K562 (cell line): ENCODE data around the gene PNCK. TPM values are rescaled to one million over a fixed set of nuclear protein-coding genes. Genes with fewer than 3 reads are reported as not detected.

Source experiments
- BCL6 ChIP-seq: fragments of 250-450 bp; sonication (Bioruptor Pico); IDR thresholded peaks from 2 replicates; pipeline ENCODE4 v1.4.0; 2020
- polyA plus RNA-seq, 8 experiments: library from polyadenylated mRNA; depleted of rRNA in 4 of 8; stranded (reverse) in 5 of 8; unstranded in 3 of 8; fragments of >200 nt; fragmentation: Nextera tagmentation in 2 of 8; fragmentation: Illumina TruSeq in 1 of 8; extraction: Ambion mirVana in 2 of 8; extraction: Trizol in 1 of 8; gene quantifications; 2 replicates each; pipeline versions ENCODE4 v1.2.1 to v1.2.3, GENCODE V29; 2011 to 2014; ENCODE audit warnings: inconsistent platforms in 1 of 8, missing spikeins in 1 of 8
- total RNA-seq, 7 experiments: library from RNA; depleted of rRNA in 6 of 7; stranded (reverse); fragments of >200 nt in 6 of 7; fragmentation: Illumina TruSeq in 2 of 7; extraction: Trizol in 2 of 7; gene quantifications; 2 replicates each; pipeline versions ENCODE4 v1.2.1 to v1.2.3, GENCODE V29; 2011 to 2021; ENCODE audit warnings: low replicate concordance in 1 of 7
- TF ChIP-seq, protein P1 (sequence below): sonication (generic); formaldehyde crosslinking; IDR thresholded peaks from 2 replicates; pipeline ENCODE4 v1.8.1; 2023; ENCODE audit warnings: mild to moderate bottlenecking, missing genetic modification reagents
- TF ChIP-seq, protein P2 (sequence below): IDR thresholded peaks from 2 replicates; pipeline ENCODE4 v1.6.1; 2011; ENCODE audit warnings: borderline replicate concordance, low read depth, mild to moderate bottlenecking, moderate library complexity, low read length; ENCODE audit not compliant: insufficient read depth, poor library complexity, severe bottlenecking
- TF ChIP-seq, protein P3 (sequence below): fragments of 450-650 bp; IDR thresholded peaks from 2 replicates; pipeline ENCODE4 v1.6.1; 2016; ENCODE audit warnings: mild to moderate bottlenecking, moderate library complexity

Gene PNCK
- total and polyA plus RNA-seq, 9 of the 15 experiments (the other 6 are each of a cell fraction or from before 2014, with no cell fraction given) = 0.13 to 7.5 (median 1.2) TPM; not detected in 1

DNA sequence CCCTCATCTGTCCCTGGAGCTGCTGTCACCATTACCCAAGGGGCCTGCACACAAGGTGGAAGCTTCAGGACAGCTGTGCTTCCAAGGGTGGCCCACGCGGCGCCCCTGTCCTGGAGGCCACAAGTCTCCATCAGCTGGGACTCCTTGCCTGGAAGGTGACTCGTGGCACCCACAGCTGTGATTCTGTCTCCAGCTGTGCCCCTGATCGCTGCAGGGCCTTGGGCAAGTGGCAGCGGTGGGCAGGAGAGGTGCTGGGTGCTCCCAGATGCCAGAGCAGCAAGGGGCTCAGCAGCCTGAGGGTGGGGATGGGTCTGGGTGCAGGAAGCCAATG lies 35.6 kb downstream of the PNCK start (continued):
- TF ChIP-seq, protein P1, sequence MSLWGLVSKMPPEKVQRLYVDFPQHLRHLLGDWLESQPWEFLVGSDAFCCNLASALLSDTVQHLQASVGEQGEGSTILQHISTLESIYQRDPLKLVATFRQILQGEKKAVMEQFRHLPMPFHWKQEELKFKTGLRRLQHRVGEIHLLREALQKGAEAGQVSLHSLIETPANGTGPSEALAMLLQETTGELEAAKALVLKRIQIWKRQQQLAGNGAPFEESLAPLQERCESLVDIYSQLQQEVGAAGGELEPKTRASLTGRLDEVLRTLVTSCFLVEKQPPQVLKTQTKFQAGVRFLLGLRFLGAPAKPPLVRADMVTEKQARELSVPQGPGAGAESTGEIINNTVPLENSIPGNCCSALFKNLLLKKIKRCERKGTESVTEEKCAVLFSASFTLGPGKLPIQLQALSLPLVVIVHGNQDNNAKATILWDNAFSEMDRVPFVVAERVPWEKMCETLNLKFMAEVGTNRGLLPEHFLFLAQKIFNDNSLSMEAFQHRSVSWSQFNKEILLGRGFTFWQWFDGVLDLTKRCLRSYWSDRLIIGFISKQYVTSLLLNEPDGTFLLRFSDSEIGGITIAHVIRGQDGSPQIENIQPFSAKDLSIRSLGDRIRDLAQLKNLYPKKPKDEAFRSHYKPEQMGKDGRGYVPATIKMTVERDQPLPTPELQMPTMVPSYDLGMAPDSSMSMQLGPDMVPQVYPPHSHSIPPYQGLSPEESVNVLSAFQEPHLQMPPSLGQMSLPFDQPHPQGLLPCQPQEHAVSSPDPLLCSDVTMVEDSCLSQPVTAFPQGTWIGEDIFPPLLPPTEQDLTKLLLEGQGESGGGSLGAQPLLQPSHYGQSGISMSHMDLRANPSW (CRISPR knock-in tag) = no peak
- TF ChIP-seq, protein P2, sequence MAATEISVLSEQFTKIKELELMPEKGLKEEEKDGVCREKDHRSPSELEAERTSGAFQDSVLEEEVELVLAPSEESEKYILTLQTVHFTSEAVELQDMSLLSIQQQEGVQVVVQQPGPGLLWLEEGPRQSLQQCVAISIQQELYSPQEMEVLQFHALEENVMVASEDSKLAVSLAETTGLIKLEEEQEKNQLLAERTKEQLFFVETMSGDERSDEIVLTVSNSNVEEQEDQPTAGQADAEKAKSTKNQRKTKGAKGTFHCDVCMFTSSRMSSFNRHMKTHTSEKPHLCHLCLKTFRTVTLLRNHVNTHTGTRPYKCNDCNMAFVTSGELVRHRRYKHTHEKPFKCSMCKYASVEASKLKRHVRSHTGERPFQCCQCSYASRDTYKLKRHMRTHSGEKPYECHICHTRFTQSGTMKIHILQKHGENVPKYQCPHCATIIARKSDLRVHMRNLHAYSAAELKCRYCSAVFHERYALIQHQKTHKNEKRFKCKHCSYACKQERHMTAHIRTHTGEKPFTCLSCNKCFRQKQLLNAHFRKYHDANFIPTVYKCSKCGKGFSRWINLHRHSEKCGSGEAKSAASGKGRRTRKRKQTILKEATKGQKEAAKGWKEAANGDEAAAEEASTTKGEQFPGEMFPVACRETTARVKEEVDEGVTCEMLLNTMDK = no peak
- TF ChIP-seq BCL6 (CRISPR knock-in tag) = no peak
- TF ChIP-seq, protein P3, sequence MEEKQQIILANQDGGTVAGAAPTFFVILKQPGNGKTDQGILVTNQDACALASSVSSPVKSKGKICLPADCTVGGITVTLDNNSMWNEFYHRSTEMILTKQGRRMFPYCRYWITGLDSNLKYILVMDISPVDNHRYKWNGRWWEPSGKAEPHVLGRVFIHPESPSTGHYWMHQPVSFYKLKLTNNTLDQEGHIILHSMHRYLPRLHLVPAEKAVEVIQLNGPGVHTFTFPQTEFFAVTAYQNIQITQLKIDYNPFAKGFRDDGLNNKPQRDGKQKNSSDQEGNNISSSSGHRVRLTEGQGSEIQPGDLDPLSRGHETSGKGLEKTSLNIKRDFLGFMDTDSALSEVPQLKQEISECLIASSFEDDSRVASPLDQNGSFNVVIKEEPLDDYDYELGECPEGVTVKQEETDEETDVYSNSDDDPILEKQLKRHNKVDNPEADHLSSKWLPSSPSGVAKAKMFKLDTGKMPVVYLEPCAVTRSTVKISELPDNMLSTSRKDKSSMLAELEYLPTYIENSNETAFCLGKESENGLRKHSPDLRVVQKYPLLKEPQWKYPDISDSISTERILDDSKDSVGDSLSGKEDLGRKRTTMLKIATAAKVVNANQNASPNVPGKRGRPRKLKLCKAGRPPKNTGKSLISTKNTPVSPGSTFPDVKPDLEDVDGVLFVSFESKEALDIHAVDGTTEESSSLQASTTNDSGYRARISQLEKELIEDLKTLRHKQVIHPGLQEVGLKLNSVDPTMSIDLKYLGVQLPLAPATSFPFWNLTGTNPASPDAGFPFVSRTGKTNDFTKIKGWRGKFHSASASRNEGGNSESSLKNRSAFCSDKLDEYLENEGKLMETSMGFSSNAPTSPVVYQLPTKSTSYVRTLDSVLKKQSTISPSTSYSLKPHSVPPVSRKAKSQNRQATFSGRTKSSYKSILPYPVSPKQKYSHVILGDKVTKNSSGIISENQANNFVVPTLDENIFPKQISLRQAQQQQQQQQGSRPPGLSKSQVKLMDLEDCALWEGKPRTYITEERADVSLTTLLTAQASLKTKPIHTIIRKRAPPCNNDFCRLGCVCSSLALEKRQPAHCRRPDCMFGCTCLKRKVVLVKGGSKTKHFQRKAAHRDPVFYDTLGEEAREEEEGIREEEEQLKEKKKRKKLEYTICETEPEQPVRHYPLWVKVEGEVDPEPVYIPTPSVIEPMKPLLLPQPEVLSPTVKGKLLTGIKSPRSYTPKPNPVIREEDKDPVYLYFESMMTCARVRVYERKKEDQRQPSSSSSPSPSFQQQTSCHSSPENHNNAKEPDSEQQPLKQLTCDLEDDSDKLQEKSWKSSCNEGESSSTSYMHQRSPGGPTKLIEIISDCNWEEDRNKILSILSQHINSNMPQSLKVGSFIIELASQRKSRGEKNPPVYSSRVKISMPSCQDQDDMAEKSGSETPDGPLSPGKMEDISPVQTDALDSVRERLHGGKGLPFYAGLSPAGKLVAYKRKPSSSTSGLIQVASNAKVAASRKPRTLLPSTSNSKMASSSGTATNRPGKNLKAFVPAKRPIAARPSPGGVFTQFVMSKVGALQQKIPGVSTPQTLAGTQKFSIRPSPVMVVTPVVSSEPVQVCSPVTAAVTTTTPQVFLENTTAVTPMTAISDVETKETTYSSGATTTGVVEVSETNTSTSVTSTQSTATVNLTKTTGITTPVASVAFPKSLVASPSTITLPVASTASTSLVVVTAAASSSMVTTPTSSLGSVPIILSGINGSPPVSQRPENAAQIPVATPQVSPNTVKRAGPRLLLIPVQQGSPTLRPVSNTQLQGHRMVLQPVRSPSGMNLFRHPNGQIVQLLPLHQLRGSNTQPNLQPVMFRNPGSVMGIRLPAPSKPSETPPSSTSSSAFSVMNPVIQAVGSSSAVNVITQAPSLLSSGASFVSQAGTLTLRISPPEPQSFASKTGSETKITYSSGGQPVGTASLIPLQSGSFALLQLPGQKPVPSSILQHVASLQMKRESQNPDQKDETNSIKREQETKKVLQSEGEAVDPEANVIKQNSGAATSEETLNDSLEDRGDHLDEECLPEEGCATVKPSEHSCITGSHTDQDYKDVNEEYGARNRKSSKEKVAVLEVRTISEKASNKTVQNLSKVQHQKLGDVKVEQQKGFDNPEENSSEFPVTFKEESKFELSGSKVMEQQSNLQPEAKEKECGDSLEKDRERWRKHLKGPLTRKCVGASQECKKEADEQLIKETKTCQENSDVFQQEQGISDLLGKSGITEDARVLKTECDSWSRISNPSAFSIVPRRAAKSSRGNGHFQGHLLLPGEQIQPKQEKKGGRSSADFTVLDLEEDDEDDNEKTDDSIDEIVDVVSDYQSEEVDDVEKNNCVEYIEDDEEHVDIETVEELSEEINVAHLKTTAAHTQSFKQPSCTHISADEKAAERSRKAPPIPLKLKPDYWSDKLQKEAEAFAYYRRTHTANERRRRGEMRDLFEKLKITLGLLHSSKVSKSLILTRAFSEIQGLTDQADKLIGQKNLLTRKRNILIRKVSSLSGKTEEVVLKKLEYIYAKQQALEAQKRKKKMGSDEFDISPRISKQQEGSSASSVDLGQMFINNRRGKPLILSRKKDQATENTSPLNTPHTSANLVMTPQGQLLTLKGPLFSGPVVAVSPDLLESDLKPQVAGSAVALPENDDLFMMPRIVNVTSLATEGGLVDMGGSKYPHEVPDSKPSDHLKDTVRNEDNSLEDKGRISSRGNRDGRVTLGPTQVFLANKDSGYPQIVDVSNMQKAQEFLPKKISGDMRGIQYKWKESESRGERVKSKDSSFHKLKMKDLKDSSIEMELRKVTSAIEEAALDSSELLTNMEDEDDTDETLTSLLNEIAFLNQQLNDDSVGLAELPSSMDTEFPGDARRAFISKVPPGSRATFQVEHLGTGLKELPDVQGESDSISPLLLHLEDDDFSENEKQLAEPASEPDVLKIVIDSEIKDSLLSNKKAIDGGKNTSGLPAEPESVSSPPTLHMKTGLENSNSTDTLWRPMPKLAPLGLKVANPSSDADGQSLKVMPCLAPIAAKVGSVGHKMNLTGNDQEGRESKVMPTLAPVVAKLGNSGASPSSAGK = no peak
